GM12873 (cell line): ENCODE data around the gene SP8.

Experiments used
- CTCF ChIP-seq: IDR thresholded peaks from 2 replicates; pipeline ENCODE4 v1.5.1; 2012; ENCODE audit warnings: low read depth, mild to moderate bottlenecking, moderate library complexity, low read length, control low read depth; ENCODE audit not compliant: insufficient read depth; ENCODE audit errors: missing control alignments

SP8 gene

DNA sequence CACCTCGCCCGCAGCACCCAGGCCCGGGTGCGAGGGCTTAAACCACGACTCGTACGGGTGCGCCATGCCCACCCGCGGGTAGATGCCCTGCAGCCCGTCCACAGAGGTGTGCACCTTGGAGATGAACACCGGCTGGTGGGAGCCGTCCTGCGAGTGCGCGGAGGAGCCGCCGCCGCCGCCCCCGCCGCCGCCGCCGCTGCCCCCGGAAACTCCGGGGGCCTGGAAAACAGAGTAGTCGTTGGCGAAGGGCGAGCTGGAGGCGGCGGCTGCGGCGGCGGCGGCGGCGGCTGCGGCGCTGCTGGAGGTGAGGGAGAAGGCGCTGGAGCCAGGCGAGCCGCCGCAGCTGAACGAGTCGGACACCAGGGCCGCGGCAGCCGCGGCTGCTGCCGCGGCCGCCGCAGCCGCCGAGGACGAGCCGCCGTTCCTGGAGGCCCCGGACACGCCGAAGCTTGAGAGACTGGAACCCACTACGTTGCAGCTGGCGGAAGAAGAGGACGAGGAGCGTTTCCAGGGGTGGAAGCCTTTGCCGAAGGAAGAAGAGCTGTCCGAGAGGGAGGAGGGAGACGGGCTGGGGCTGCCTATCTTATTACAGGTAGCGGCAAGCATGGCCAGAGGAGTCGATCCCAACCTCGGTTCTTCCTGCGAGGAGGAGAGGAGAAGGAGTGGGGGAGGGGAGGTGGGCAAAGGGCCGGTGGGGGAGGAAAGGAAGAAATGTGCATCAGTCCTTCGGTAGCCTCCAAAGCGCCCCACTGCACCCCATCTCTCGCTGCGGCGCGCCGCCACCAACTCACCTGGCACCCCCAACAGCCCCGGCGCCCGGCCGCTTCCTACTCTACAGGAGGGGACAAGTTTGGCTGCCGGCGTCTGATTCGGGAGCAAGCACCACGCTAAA, 1.3 kb downstream of the SP8 start:
- no peak for TF ChIP-seq CTCF

- TF ChIP-seq CTCF: no peak
Observed at GRCh38 chr7:20784388-20785156, 2.1 kb downstream of the SP8 start.

DNA sequence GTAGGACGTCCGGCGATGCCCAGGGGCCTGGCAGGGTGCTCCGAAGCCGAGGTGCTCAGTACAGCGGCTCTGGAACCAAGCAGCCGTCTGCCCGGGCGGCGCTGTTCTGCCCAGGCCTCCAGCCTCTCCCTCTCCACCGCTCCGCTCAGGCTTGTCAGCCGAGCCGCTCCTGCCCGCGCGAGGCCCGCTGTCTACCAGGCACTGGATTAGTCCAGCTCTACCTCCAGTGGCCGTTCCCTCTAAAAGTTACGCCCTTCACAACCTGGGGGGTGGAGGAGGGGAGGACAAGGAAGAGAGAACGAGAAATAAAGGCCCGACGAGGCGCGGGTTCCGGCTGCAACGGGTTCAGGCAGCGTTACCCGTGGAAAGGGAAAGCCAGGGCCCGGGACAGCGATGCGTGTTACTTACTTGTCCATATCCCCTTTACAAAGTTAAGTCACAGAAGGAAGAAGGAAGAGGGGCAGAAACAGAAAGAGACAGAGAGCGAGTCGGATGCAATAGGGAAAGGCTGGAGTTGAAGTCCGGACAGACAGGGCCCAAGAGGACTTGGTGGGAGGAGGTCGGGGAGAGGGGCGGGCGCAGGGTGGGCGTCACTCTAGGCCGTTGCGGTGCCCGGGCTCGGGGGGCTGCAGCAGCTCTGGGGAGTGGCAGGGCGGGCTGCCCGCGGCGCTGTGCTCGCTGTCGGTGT, 2.8 kb downstream of the SP8 start:
- TF ChIP-seq CTCF: no peak

- no peak for TF ChIP-seq CTCF
Observed at GRCh38 chr7:20783125-20783699, 3.5 kb downstream of the SP8 start.

DNA sequence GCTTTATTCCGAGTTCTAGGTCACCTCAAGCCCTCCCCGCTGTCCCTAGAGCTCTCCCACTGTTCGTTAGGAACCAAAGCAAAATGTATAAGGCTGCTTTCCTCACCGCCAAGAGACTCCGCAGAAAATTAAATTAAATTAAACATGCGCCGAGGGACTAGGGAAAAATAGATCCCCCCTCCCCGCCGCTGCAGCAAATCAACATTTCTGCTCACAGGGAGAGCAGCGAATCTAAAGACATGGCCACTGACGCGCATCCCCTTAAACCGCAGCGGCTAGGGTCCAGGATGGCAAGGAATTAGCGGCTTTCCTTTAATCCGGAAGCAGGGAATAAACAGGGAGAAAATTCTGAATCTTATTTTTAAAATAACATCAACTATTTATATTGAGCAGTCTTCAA, 7.6 kb downstream of the SP8 start:
- TF ChIP-seq CTCF: no peak

GRCh38 chr7:20778063-20778721, 8.5 kb downstream of the SP8 start:
- TF ChIP-seq CTCF: peak; percentile 57
